Breast epithelium (tissue), 3 donors: ENCODE data around the gene FRMD3.

Experiments
- CTCF ChIP-seq, 3 donors: fragments of 450-650 bp; IDR thresholded peaks; one replicate each; pipeline ENCODE4 v1.5.1; 2016 to 2017; ENCODE audit warnings: antibody characterized with exemption in 3 of 3, mild to moderate bottlenecking in 3 of 3, moderate library complexity in 3 of 3
- POLR2A ChIP-seq: fragments of 450-650 bp; IDR thresholded peaks from one replicate; pipeline ENCODE4 v1.6.1; 2016; ENCODE audit warnings: antibody characterized with exemption, mild to moderate bottlenecking, moderate library complexity
- POLR2AphosphoS5 ChIP-seq, 3 donors: sonication (generic); formaldehyde crosslinking; IDR thresholded peaks; one replicate each; pipeline ENCODE4 v1.6.1; 2017; ENCODE audit warnings: antibody characterized with exemption in 3 of 3

GRCh38 chr9:83466351-83466750 lies 71.8 kb downstream of the FRMD3 start:
- TF ChIP-seq POLR2AphosphoS5 (IDR thresholded peaks at IDR 0.05) (no peak), POLR2A (no peak), CTCF (IDR thresholded peaks at IDR 0.05) (no peak)
